Measurements from ENCODE around the gene STX19.
A peak's percentile ranks its signal among the peaks of the same experiment; 100 is the strongest.
"Not testable (repeated sequence)": the region's sequence is repeated elsewhere in the genome, so short reads cannot be mapped to it uniquely, and the experiment has no call there.

STX19 gene

DNA sequence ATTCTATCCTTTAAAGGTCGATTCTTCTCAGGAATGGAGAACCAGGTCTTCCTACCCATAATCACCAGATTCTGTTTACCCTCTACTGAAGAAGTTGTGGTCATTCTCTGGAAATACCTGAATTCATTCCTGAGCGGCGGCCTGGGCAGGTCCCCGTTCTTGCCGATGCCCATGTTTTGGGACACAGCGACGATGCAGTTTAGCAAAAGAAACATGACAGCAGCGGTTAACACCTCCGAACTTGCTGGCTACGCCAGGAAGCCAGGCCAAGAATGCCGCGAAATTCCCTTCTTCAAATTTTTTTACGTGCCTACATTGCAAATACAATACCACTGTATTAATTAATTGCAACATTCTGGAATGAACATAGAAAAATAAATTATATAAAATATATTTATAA, 32.9 kb upstream of the STX19 start:
- Mint-ChIP-seq H3K27ac (no peak overlapping the region), H3K27me3 (no peaks in the 10 kb centered on the region), H3K4me1 (ENCODE audit: low read depth) (peaks cover 27% of the 10 kb centered on the region), H3K9me3 (no peaks in the 10 kb centered on the region), H3K4me3 (no peak overlapping the region), H3K36me3 (ENCODE audit: low read depth) (peaks cover 36% of the 10 kb centered on the region)
- intact Hi-C loops (cut with micrococcal nuclease), result no loop called here

- no peak overlapping the region for H3K27ac Mint-ChIP-seq
- H3K36me3 Mint-ChIP-seq (ENCODE audit: low read depth), result peaks cover under 1% of the 10 kb centered on the region
- H3K27me3 Mint-ChIP-seq, result no peaks in the 10 kb centered on the region
- H3K4me3 Mint-ChIP-seq, result no peak overlapping the region
- no peaks in the 10 kb centered on the region for H3K4me1 Mint-ChIP-seq (ENCODE audit: low read depth)
- intact Hi-C loops (cut with micrococcal nuclease), result no loop called here
- H3K9me3 Mint-ChIP-seq, result no peaks in the 10 kb centered on the region
Observed at GRCh38 chr3:94050546-94050945, 22.1 kb upstream of the STX19 start.

DNA sequence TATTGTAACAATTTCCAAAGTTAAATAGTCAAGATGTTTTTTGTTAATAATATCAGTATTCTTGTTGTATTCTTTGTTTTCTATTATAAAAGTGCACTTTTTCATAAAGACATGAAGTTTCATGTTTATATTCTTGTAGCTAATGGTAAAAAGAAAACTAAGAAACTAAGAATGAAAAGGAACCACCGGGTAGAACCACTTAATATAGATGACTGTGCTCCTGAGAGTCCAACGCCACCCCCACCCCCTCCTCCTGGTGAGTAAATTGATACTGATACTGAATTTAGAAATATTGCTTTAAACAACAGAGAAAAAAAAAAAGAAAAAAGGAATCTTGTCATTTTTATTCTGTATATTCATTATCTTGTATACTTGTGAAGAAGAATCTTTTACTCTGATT, 20.9 kb upstream of the STX19 start:
- Mint-ChIP-seq H3K4me1 (ENCODE audit: low read depth) (no peaks in the 10 kb centered on the region), H3K4me3 (no peak overlapping the region), H3K36me3 (ENCODE audit: low read depth) (peaks cover 13% of the 10 kb centered on the region), H3K27ac (no peak overlapping the region), H3K27me3 (no peaks in the 10 kb centered on the region), H3K9me3 (peaks cover 10% of the 10 kb centered on the region)
- intact Hi-C loops (cut with micrococcal nuclease), result no loop called here

DNA sequence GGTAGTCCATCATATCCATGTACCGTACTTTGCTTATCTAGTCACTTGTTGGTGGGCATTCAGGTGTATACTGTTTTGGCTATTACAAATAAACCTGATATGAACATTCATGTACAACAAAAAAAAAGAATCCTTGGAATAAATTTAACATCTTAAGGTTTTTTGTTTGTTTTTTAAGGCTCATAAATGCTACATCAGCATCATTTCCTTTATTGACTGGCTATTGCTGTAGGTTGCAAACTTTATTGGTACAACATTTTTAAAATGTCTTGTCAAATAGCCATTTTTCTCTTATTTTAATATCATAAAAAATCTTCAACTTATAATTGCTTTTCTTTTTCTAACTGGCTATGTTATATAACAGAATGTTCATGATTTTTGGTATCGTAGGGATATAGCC, 18.1 kb upstream of the STX19 start:
- Mint-ChIP-seq H3K27me3 (no peaks in the 10 kb centered on the region), H3K9me3 (peaks cover 17% of the 10 kb centered on the region), H3K27ac (no peak overlapping the region), H3K4me3 (no peak overlapping the region), H3K36me3 (ENCODE audit: low read depth) (peaks cover 29% of the 10 kb centered on the region), H3K4me1 (ENCODE audit: low read depth) (no peaks in the 10 kb centered on the region)
- intact Hi-C loops (cut with micrococcal nuclease), result no loop called here

GRCh38 chr3:94044100-94044936, 15.9 kb upstream of the STX19 start:
- H3K27ac Mint-ChIP-seq; H3K4me1 Mint-ChIP-seq (ENCODE audit: low read depth); H3K4me3 Mint-ChIP-seq; intact Hi-C loops (cut with micrococcal nuclease); H3K27me3 Mint-ChIP-seq: not testable (repeated sequence)
- peaks cover 17% of the 10 kb centered on the region for H3K9me3 Mint-ChIP-seq
- H3K36me3 Mint-ChIP-seq (ENCODE audit: low read depth), result peaks cover 29% of the 10 kb centered on the region

DNA sequence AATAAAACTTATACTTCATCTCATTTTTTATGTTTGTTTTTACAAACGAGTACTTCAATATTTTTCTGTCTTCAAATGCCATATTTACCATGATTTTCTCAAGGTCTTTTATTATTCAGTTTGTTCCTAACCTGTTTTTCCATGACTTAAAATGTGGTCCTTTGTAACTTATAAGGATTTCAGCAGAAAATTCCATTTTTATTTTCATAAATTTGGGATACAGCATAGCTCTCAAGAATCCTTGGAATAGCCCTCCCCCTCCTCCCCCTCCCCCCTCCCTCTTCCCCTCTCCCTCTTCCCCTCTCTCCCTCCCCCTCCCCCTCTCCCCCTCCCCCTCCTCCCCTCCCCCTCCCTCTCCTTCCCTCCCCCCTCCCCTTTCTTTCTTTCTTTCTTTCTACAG, 14.9 kb upstream of the STX19 start:
- Mint-ChIP-seq H3K9me3 (peaks cover 17% of the 10 kb centered on the region), H3K27ac (no peak overlapping the region), H3K4me1 (ENCODE audit: low read depth) (no peaks in the 10 kb centered on the region), H3K27me3 (no peaks in the 10 kb centered on the region), H3K36me3 (ENCODE audit: low read depth) (peaks cover 29% of the 10 kb centered on the region), H3K4me3 (no peak overlapping the region)
- intact Hi-C loops (cut with micrococcal nuclease), result no loop called here

DNA sequence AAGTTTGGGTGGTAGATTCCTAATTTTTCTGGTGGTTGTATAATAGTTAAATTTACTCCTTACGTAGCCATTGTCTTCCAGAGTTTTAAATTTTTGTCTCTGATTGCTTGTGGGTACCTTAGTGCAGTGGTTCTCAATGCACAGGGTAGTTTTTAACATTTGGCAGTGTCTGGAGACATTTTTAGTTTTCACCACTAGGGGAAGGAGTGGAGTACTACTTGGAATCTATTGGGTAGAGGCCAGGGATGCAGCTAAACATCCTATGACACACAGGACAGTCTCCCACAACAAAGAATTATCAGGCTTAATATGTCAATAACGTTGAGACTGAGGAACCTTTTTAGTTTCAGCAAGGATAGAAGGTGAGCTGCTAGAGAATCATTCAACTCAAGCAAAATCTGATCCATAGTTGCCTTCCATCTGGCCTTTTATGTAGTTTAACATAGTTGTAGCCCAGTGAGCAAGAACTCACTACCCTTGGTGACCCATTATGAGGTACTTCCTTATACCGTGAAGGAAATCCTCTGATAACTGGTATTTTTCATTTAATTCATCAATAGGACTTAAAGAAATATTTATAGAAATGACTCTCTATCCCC, 8.6 kb upstream of the STX19 start:
- Mint-ChIP-seq H3K36me3 (ENCODE audit: low read depth) (no peaks in the 10 kb centered on the region), H3K4me3 (no peak overlapping the region), H3K9me3 (no peaks in the 10 kb centered on the region), H3K4me1 (ENCODE audit: low read depth) (no peaks in the 10 kb centered on the region), H3K27me3 (no peaks in the 10 kb centered on the region), H3K27ac (no peak overlapping the region)
- intact Hi-C loops (cut with micrococcal nuclease), result no loop called here

GRCh38 chr3:94026623-94027022, 1.8 kb downstream of the STX19 start:
- Mint-ChIP-seq H3K4me3 (no peak overlapping the region), H3K9me3 (no peaks in the 10 kb centered on the region), H3K27me3 (no peaks in the 10 kb centered on the region), H3K36me3 (ENCODE audit: low read depth) (no peaks in the 10 kb centered on the region), H3K27ac (no peak overlapping the region), H3K4me1 (ENCODE audit: low read depth) (no peaks in the 10 kb centered on the region)
- intact Hi-C loops (cut with micrococcal nuclease), result no loop called here

GRCh38 chr3:94024385-94024784, 4.0 kb downstream of the STX19 start:
- Mint-ChIP-seq H3K36me3 (ENCODE audit: low read depth) (no peaks in the 10 kb centered on the region), H3K4me3 (no peak overlapping the region), H3K27ac (no peak overlapping the region), H3K4me1 (ENCODE audit: low read depth) (no peaks in the 10 kb centered on the region), H3K27me3 (no peaks in the 10 kb centered on the region), H3K9me3 (no peaks in the 10 kb centered on the region)
- intact Hi-C loops (cut with micrococcal nuclease), result no loop called here

DNA sequence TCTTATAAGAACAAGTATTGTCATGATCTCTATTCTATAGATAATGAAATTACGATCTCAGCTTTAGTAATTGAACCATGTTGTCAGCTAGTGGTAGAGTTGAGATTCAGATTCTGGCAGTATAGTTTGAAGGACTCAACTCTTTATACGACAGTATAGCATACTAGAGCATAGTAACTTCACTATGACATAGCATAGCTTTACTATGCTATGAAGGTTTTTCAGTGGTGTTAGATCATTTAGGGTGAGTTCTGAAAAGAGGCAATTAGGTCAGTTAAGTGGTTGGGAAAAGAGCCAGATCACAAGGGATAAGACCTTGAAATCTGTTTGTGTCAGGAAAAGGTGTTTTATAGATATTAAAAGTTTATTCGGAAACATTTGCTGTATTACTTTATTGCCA, 8.1 kb downstream of the STX19 start:
- no peak overlapping the region for H3K4me3 Mint-ChIP-seq
- no peak overlapping the region for H3K27ac Mint-ChIP-seq
- H3K9me3 Mint-ChIP-seq, result no peaks in the 10 kb centered on the region
- no peaks in the 10 kb centered on the region for H3K36me3 Mint-ChIP-seq (ENCODE audit: low read depth)
- no peaks in the 10 kb centered on the region for H3K4me1 Mint-ChIP-seq (ENCODE audit: low read depth)
- intact Hi-C loops (cut with micrococcal nuclease), result no loop called here
- no peaks in the 10 kb centered on the region for H3K27me3 Mint-ChIP-seq

DNA sequence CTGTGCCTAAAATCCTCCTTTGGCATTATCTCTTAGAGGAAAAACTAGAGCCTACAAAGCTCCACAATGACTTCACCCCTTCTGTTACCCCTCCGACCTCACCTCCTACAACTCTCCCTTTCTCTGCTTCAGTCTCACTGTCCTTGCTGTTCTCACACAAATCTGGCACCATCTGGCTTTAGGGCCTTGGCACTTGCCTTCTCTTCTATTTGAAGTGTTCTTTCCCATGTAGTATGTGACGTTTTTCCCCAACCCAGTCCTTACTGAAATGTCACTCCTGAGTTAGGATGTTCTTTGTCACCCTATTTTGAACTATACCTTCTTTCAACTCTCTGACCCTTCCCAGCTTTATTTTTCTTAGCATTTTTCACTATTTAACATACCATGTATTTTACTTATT, 8.7 kb downstream of the STX19 start:
- intact Hi-C loops (cut with micrococcal nuclease), result no loop called here
- no peak overlapping the region for H3K27ac Mint-ChIP-seq
- H3K9me3 Mint-ChIP-seq, result no peaks in the 10 kb centered on the region
- no peaks in the 10 kb centered on the region for H3K4me1 Mint-ChIP-seq (ENCODE audit: low read depth)
- H3K4me3 Mint-ChIP-seq, result no peak overlapping the region
- no peaks in the 10 kb centered on the region for H3K27me3 Mint-ChIP-seq
- H3K36me3 Mint-ChIP-seq (ENCODE audit: low read depth), result no peaks in the 10 kb centered on the region

DNA sequence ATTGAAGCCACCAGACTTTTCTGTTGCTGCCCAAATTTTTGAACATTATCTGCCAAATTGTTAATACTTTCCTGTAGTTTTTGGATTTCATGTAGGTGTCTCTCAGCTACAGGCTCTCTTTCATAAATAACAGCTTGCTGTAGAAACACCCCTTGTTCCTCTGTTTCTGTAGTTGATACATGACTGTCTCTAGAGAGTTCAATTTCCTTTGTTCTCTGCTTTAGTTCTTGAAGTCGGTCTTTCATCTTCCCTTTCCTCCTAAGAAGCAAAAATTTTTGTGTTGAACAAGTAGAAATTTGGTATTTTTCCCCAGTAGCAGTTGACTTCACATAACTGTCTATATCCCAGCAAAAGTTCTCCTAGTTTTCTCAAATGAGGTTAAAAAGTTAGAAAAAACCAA, 13.4 kb downstream of the STX19 start:
- Mint-ChIP-seq H3K9me3 (no peaks in the 10 kb centered on the region), H3K36me3 (ENCODE audit: low read depth) (peaks cover 4% of the 10 kb centered on the region), H3K4me3 (no peak overlapping the region), H3K4me1 (ENCODE audit: low read depth) (peaks cover 13% of the 10 kb centered on the region), H3K27ac (no peak overlapping the region), H3K27me3 (no peaks in the 10 kb centered on the region)
- intact Hi-C loops (cut with micrococcal nuclease), result no loop called here

- Mint-ChIP-seq H3K4me1 (ENCODE audit: low read depth) (peaks cover 13% of the 10 kb centered on the region), H3K36me3 (ENCODE audit: low read depth) (peaks cover 4% of the 10 kb centered on the region), H3K27ac (no peak overlapping the region), H3K27me3 (no peaks in the 10 kb centered on the region), H3K4me3 (no peak overlapping the region), H3K9me3 (no peaks in the 10 kb centered on the region)
- intact Hi-C loops (cut with micrococcal nuclease), result no loop called here
Observed at GRCh38 chr3:94012185-94012584, 16.2 kb downstream of the STX19 start.

DNA sequence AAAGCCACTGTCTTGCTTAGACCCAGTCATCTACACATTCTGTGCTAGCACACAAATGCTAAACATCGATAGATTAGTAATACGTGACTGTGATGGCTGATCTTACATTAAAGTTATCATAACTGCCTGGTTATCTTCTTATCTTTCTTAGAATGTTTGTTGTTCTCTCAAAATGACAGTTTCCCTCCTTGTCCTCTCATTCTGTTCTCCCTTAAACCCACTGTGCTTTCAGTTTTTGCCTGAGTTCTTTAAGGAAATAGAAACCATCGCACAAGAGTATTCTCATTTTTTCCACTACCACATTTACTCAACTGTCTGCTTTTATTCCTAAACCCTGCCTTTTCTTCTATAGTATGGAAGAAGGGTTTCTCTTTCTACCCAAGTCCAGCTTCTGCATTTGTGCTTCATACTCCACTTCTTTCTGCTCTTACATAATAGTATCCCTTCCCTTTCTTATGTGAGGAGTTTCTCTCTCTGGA, 17.1 kb downstream of the STX19 start:
- intact Hi-C loops (cut with micrococcal nuclease), result no loop called here
- H3K36me3 Mint-ChIP-seq (ENCODE audit: low read depth), result peaks cover 4% of the 10 kb centered on the region
- peaks cover 13% of the 10 kb centered on the region for H3K4me1 Mint-ChIP-seq (ENCODE audit: low read depth)
- H3K9me3 Mint-ChIP-seq, result no peaks in the 10 kb centered on the region
- peak overlapping the region; percentile 41 for H3K4me3 Mint-ChIP-seq
- H3K27ac Mint-ChIP-seq, result peak overlapping the region; percentile 33
- no peaks in the 10 kb centered on the region for H3K27me3 Mint-ChIP-seq

- Mint-ChIP-seq H3K9me3 (no peaks in the 10 kb centered on the region), H3K4me3 (no peak overlapping the region), H3K4me1 (ENCODE audit: low read depth) (peaks cover 14% of the 10 kb centered on the region), H3K27ac (no peak overlapping the region), H3K27me3 (no peaks in the 10 kb centered on the region), H3K36me3 (ENCODE audit: low read depth) (peaks cover 4% of the 10 kb centered on the region)
- intact Hi-C loops (cut with micrococcal nuclease), result no loop called here
Observed at GRCh38 chr3:94009608-94010007, 18.8 kb downstream of the STX19 start.

Measured in dendritic cell treated with granulocyte-macrophage colony-stimulating factor and Interleukin-4, amounts not matched to agents 40 ng/mL and 50 ng/mL, for 4 days (primary cell).